A549 (cell line): Measurements from ENCODE around the gene GRIK1. TPM values are rescaled to one million over a fixed set of nuclear protein-coding genes. Genes with fewer than 3 reads are reported as not detected.

Experiments used
- ATAC-seq, 2 experiments: fragments of 200-7000 bp in 1 of 2; fragments of >200 bp in 1 of 2; cut with Nextera tagmentation in 1 of 2; cut with Tn5 transposase in 1 of 2; 3 replicates each; pipeline versions ENCODE4 v1.8.0 to v1.9.1; 2018 to 2020; ENCODE audit warnings: mild to moderate bottlenecking in 1 of 2, moderate library complexity in 1 of 2
- CTCF ChIA-PET: fragments of 300-600 bp; sonication (Branson Sonifier 250); formaldehyde crosslinking; extraction: SDS; loops from one replicate; lab custom pipeline; 2021; ENCODE audit warnings: antibody characterized with exemption, inconsistent platforms; lab: Yijun Ruan, JAX
- POLR2A ChIA-PET: fragments of 350-600 bp; formaldehyde crosslinking; extraction: SDS; loops from one replicate; lab custom pipeline; 2021; ENCODE audit warnings: antibody characterized with exemption, inconsistent platforms; lab: Yijun Ruan, JAX
- DNase-seq, 2 experiments: peaks; one replicate each; pipeline versions ENCODE4 v3.0.0 to v3.0.0-alpha.2; 2011 to 2016; ENCODE audit warnings: low read depth in 1 of 2, low spot score in 1 of 2
- FAIRE-seq: peaks from 2 replicates; lab custom pipeline; 2011; peaks lifted over from hg19 to GRCh38; lab: Jason Lieb, UNC
- H3K27ac ChIP-seq, 2 experiments: fragments of >200 bp; sonication (Bioruptor Twin); formaldehyde crosslinking; 3 replicates each; pipeline ENCODE4 v1.5.1; 2016 to 2017
- H3K4me1 ChIP-seq: fragments of >200 bp; sonication (Bioruptor Twin); formaldehyde crosslinking; 3 replicates; pipeline ENCODE4 v1.6.1; 2016
- H3K4me2 ChIP-seq: fragments of >200 bp; sonication (Bioruptor Twin); formaldehyde crosslinking; 3 replicates; pipeline ENCODE4 v1.6.1; 2016
- H3K4me3 ChIP-seq: fragments of >200 bp; sonication (Bioruptor Twin); formaldehyde crosslinking; 3 replicates; pipeline ENCODE4 v1.5.1; 2016
- H3K9me3 ChIP-seq: fragments of >200 bp; sonication (Bioruptor Twin); formaldehyde crosslinking; 3 replicates; pipeline ENCODE4 v1.6.1; 2016
- BHLHE40 ChIP-seq: IDR thresholded peaks from 2 replicates; pipeline ENCODE4 v1.6.1; 2012; ENCODE audit warnings: low read depth, low read length, inconsistent platforms
- CBX2 ChIP-seq: fragments of 200-600 bp; sonication (generic); IDR thresholded peaks from 2 replicates; pipeline ENCODE4 v1.6.1; 2016; ENCODE audit warnings: low read depth, mild to moderate bottlenecking, borderline replicate concordance
- EHF ChIP-seq: fragments of 250-450 bp; sonication (Bioruptor Pico); IDR thresholded peaks from 2 replicates; pipeline ENCODE4 v1.5.0; 2020; ENCODE audit warnings: mild to moderate bottlenecking
- EP300 ChIP-seq, 2 experiments: fragments of >200 bp; sonication (Bioruptor Twin); formaldehyde crosslinking; IDR thresholded peaks; 2 replicates in 1 of 2; 3 replicates in 1 of 2; pipeline ENCODE4 v1.6.1; 2016 to 2017
- FOSL2 ChIP-seq, 2 experiments: fragments of 450-650 bp in 1 of 2; fragments of >200 bp in 1 of 2; sonication (Bioruptor Twin) in 1 of 2; formaldehyde crosslinking; IDR thresholded peaks; 2 replicates each; pipeline versions ENCODE4 v1.5.0 to v1.6.1; 2016 to 2020; ENCODE audit warnings: mild to moderate bottlenecking in 1 of 2, moderate library complexity in 1 of 2
- HEYL ChIP-seq: fragments of 250-450 bp; sonication (Bioruptor Pico); IDR thresholded peaks from 2 replicates; pipeline ENCODE4 v1.8.0; 2021; ENCODE audit warnings: mild to moderate bottlenecking, moderate library complexity
- JUN ChIP-seq, 2 experiments: fragments of >200 bp; sonication (Bioruptor Twin); formaldehyde crosslinking; IDR thresholded peaks; 2 replicates in 1 of 2; 3 replicates in 1 of 2; pipeline ENCODE4 v1.6.1; 2016 to 2017
- KDM1A ChIP-seq: fragments of 200-600 bp; sonication (generic); IDR thresholded peaks from 2 replicates; pipeline ENCODE4 v1.6.1; 2016; ENCODE audit warnings: low read depth, mild to moderate bottlenecking
- NFE2L2 ChIP-seq: fragments of 150-350 bp; conservative IDR thresholded peaks from 2 replicates; pipeline ENCODE4 v1.6.1; 2014; ENCODE audit warnings: low read length
- PHF8 ChIP-seq: fragments of 200-600 bp; sonication (generic); IDR thresholded peaks from 2 replicates; pipeline ENCODE4 v1.6.1; 2016; ENCODE audit warnings: low read depth, mild to moderate bottlenecking, antibody characterized with exemption, moderate library complexity, borderline replicate concordance
- RAD21 ChIP-seq, 2 experiments: fragments of >200 bp in 1 of 2; sonication (Bioruptor Twin) in 1 of 2; formaldehyde crosslinking in 1 of 2; IDR thresholded peaks in 1 of 2; conservative IDR thresholded peaks in 1 of 2; 2 replicates in 1 of 2; 3 replicates in 1 of 2; pipeline ENCODE4 v1.6.1; 2012 to 2018; ENCODE audit warnings: inconsistent platforms in 1 of 2
- RFX5 ChIP-seq: fragments of 450-650 bp; IDR thresholded peaks from 2 replicates; pipeline ENCODE4 v1.7.1; 2014; ENCODE audit warnings: antibody characterized with exemption, mild to moderate bottlenecking, moderate library complexity
- SREBF2 ChIP-seq: fragments of 450-650 bp; IDR thresholded peaks from 2 replicates; pipeline ENCODE4 v1.6.1; 2014; ENCODE audit warnings: mild to moderate bottlenecking, moderate library complexity
- TFCP2L1 ChIP-seq: fragments of 250-450 bp; sonication (Bioruptor Pico); IDR thresholded peaks from 2 replicates; pipeline ENCODE4 v1.5.0; 2021; ENCODE audit warnings: mild to moderate bottlenecking
- ZC3H11A ChIP-seq: fragments of 450-650 bp; IDR thresholded peaks from 2 replicates; pipeline ENCODE4 v1.6.1; 2014; ENCODE audit warnings: antibody characterized with exemption, mild to moderate bottlenecking
- whole genome bisulfite sequencing: methylation state at CpG from one replicate; pipeline ENCODE4 v1.1.6; 2017; ENCODE audit errors: missing lambda C conversion rate; 5-methylcytosine and 5-hydroxymethylcytosine counted together
- polyA plus RNA-seq, 4 experiments: library from polyadenylated mRNA; depleted of rRNA in 3 of 4; stranded (reverse); fragments of >200 nt; fragmentation: RNase III in 1 of 4; extraction: RNeasy Plus Mini Kit Qiagen cat#74134 plus additional on column Dnase treatment in 1 of 4; gene quantifications; 2 replicates in 3 of 4; 3 replicates in 1 of 4; pipeline ENCODE4 v1.2.3, GENCODE V29; 2011 to 2017
- TF ChIP-seq, protein P1 (sequence below): fragments of 450-650 bp; IDR thresholded peaks from 2 replicates; pipeline ENCODE4 v1.6.1; 2014; ENCODE audit warnings: antibody characterized with exemption
- TF ChIP-seq, protein P2 (sequence below): fragments of 250-450 bp; sonication (Bioruptor Pico); IDR thresholded peaks from 2 replicates; pipeline ENCODE4 v1.5.0; 2021; ENCODE audit warnings: mild to moderate bottlenecking, moderate library complexity, borderline replicate concordance
- TF ChIP-seq, protein P3 (sequence below): fragments of >200 bp; sonication (Bioruptor Twin); formaldehyde crosslinking; IDR thresholded peaks from 2 replicates; pipeline ENCODE4 v1.6.1; 2016
- TF ChIP-seq, protein P4 (sequence below): fragments of >200 bp; sonication (Bioruptor Twin); formaldehyde crosslinking; IDR thresholded peaks from 3 replicates; pipeline ENCODE4 v1.5.1; 2016
- TF ChIP-seq, protein P5 (sequence below): fragments of 150-350 bp; IDR thresholded peaks from 2 replicates; pipeline ENCODE4 v1.6.1; 2014; ENCODE audit warnings: low read depth, mild to moderate bottlenecking, low read length

The GRIK1 gene
- polyA plus RNA-seq, 2 of the 4 experiments (the other 2 are of a cell fraction), result not detected

DNA sequence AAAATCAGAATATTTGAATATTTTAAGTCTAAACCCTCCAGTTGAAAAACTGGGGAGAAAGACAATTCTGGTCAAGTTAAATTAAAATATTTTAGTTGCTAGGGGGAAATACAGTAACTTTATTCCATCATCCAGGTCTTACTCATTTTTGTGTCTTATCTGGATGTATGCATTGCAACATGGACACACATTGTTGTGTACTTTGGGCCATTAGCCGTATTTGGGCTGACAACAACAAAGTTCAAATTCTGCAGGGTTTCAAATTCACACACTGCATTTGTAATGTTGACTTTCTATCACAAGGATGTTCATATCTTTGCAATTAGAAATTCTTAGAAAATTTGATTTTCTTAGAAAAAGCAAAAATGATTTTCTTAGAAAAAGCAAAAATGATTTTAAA lies 391.8 kb downstream of the GRIK1 start:
- Histone ChIP-seq H3K9me3 (no peaks in the 10 kb centered on the region), H3K27ac (no peak overlapping the region), H3K4me3 (no peak overlapping the region), H3K4me2 (no peak overlapping the region), H3K4me1 (no peaks in the 10 kb centered on the region)
- ChIA-PET POLR2A (no interaction called here), CTCF (no interaction called here)
- TF ChIP-seq RAD21 (conservative IDR thresholded peaks at IDR 0.05 in 1 of 2, IDR thresholded peaks at IDR 0.05 in 1 of 2) (no peak), CBX2 (no peak), RFX5 (no peak), SREBF2 (no peak), FOSL2 (IDR thresholded peaks at IDR 0.05) (no peak), FOSL2 (CRISPR knock-in tag; IDR thresholded peaks at IDR 0.05) (no peak), JUN (IDR thresholded peaks at IDR 0.05) (no peak), NFE2L2 (no peak), PHF8 (no peak), TFCP2L1 (CRISPR knock-in tag) (no peak), EP300 (IDR thresholded peaks at IDR 0.05) (no peak)
- TF ChIP-seq, protein P1, sequence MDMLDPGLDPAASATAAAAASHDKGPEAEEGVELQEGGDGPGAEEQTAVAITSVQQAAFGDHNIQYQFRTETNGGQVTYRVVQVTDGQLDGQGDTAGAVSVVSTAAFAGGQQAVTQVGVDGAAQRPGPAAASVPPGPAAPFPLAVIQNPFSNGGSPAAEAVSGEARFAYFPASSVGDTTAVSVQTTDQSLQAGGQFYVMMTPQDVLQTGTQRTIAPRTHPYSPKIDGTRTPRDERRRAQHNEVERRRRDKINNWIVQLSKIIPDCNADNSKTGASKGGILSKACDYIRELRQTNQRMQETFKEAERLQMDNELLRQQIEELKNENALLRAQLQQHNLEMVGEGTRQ, result no peak
- TF ChIP-seq, protein P2, sequence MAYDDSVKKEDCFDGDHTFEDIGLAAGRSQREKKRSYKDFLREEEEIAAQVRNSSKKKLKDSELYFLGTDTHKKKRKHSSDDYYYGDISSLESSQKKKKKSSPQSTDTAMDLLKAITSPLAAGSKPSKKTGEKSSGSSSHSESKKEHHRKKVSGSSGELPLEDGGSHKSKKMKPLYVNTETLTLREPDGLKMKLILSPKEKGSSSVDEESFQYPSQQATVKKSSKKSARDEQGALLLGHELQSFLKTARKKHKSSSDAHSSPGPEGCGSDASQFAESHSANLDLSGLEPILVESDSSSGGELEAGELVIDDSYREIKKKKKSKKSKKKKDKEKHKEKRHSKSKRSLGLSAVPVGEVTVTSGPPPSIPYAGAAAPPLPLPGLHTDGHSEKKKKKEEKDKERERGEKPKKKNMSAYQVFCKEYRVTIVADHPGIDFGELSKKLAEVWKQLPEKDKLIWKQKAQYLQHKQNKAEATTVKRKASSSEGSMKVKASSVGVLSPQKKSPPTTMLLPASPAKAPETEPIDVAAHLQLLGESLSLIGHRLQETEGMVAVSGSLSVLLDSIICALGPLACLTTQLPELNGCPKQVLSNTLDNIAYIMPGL (CRISPR knock-in tag), result no peak
- TF ChIP-seq, protein P3, sequence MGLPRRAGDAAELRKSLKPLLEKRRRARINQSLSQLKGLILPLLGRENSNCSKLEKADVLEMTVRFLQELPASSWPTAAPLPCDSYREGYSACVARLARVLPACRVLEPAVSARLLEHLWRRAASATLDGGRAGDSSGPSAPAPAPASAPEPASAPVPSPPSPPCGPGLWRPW, result no peak
- TF ChIP-seq, protein P4, sequence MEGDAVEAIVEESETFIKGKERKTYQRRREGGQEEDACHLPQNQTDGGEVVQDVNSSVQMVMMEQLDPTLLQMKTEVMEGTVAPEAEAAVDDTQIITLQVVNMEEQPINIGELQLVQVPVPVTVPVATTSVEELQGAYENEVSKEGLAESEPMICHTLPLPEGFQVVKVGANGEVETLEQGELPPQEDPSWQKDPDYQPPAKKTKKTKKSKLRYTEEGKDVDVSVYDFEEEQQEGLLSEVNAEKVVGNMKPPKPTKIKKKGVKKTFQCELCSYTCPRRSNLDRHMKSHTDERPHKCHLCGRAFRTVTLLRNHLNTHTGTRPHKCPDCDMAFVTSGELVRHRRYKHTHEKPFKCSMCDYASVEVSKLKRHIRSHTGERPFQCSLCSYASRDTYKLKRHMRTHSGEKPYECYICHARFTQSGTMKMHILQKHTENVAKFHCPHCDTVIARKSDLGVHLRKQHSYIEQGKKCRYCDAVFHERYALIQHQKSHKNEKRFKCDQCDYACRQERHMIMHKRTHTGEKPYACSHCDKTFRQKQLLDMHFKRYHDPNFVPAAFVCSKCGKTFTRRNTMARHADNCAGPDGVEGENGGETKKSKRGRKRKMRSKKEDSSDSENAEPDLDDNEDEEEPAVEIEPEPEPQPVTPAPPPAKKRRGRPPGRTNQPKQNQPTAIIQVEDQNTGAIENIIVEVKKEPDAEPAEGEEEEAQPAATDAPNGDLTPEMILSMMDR, result no peak
- 44% methylated on average over 1 of the region's 1 CpG for WGBS
- DNase-seq, result no peak
- FAIRE-seq, result no peak
- no peak for ATAC-seq

DNA sequence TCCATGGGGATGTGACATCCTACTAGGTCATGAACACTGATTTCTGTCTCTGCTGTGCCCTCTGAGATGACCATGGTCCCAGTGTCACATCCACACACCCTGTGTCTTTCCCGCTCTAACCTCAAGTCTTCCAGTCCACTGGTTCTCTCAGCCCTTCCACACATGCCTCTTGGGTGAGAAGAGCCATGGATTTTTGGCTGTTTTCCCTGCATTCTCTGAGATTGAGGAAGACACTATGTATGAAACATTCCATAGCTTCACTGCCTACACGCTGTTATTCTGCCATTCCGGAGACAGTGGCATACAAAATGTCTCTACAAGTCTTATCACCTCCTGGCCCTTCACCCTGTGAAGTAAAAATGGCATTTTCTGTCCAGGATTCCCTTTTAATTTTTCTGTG lies 393.7 kb downstream of the GRIK1 start:
- TF ChIP-seq CBX2, result no peak
- TF ChIP-seq BHLHE40, result no peak
- TF ChIP-seq HEYL (CRISPR knock-in tag), result no peak
- TF ChIP-seq EHF (CRISPR knock-in tag), result no peak
- TF ChIP-seq KDM1A, result no peak
- TF ChIP-seq ZC3H11A, result no peak
- TF ChIP-seq, protein P5, sequence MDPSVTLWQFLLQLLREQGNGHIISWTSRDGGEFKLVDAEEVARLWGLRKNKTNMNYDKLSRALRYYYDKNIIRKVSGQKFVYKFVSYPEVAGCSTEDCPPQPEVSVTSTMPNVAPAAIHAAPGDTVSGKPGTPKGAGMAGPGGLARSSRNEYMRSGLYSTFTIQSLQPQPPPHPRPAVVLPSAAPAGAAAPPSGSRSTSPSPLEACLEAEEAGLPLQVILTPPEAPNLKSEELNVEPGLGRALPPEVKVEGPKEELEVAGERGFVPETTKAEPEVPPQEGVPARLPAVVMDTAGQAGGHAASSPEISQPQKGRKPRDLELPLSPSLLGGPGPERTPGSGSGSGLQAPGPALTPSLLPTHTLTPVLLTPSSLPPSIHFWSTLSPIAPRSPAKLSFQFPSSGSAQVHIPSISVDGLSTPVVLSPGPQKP, result no peak
- TF ChIP-seq, all 56 proteins: peak for 0
- POLR2A ChIA-PET, result no interaction called here
- FAIRE-seq (no peak), ATAC-seq (no peak), DNase-seq (no peak)
- Histone ChIP-seq H3K4me1 (no peaks in the 10 kb centered on the region), H3K4me3 (no peak overlapping the region), H3K9me3 (no peaks in the 10 kb centered on the region), H3K4me2 (no peak overlapping the region), H3K27ac (no peak overlapping the region)
- WGBS, result 28% methylated on average over 3 of the region's 3 CpGs
- CTCF ChIA-PET, result interaction anchor here (0.6 kb wide), 1 partner anchor 265 kb away, joined by 3 read pairs; no protein-coding TSS in a partner anchor
